ENCODE data around the gene TRAF3IP3.

- TF ChIP-seq CTCF (IDR thresholded peaks at IDR 0.05; ENCODE audit: poor library complexity, severe bottlenecking) (no peak), POLR2AphosphoS5 (IDR thresholded peaks at IDR 0.05) (no peak), TAF1 (IDR thresholded peaks at IDR 0.05; ENCODE audit: low read depth) (no peak), RAD21 (conservative IDR thresholded peaks at IDR 0.05) (no peak)
Observed at GRCh38 chr1:209720826-209721225, 35.0 kb upstream of the TRAF3IP3 start.

Measured in neural cell (in vitro differentiated cells).